Osteocyte (in vitro differentiated cells): ENCODE results near the gene PKD2L2. TPM values are rescaled to one million over a fixed set of nuclear protein-coding genes. Genes with fewer than 3 reads are reported as not detected.

Experiments
- DNase-seq: peaks from one replicate; pipeline ENCODE4 v3.0.0; 2021; ENCODE audit warnings: mixed read lengths; ENCODE audit not compliant: unreplicated experiment; ENCODE audit errors: extremely low spot score
- H3K27ac Mint-ChIP-seq: one replicate; pipeline ENCODE4 v1.8.0; 2021; ENCODE audit warnings: mild to moderate bottlenecking, mixed read lengths; ENCODE audit not compliant: unreplicated experiment
- H3K27me3 Mint-ChIP-seq: one replicate; pipeline ENCODE4 v1.8.0; 2021; ENCODE audit warnings: mixed read lengths; ENCODE audit not compliant: unreplicated experiment
- H3K36me3 Mint-ChIP-seq: one replicate; pipeline ENCODE4 v1.8.0; 2021; ENCODE audit warnings: mixed read lengths; ENCODE audit not compliant: unreplicated experiment
- H3K4me1 Mint-ChIP-seq: one replicate; pipeline ENCODE4 v1.8.0; 2021; ENCODE audit warnings: mixed read lengths; ENCODE audit not compliant: unreplicated experiment
- H3K4me3 Mint-ChIP-seq: one replicate; pipeline ENCODE4 v1.8.0; 2021; ENCODE audit warnings: mild to moderate bottlenecking, moderate library complexity, mixed read lengths; ENCODE audit not compliant: unreplicated experiment
- H3K9me3 Mint-ChIP-seq: one replicate; pipeline ENCODE4 v1.8.0; 2021; ENCODE audit warnings: mixed read lengths; ENCODE audit not compliant: unreplicated experiment
- CTCF ChIP-seq: fragments of 200-600 bp; sonication (generic); IDR thresholded peaks from 2 replicates; pipeline ENCODE4 v1.5.0; 2021; ENCODE audit warnings: antibody characterized with exemption, mild to moderate bottlenecking, moderate library complexity
- total RNA-seq: library from RNA; stranded (reverse); gene quantifications from 2 replicates; pipeline ENCODE4 v1.2.1, GENCODE V29; 2021

Gene PKD2L2
- total RNA-seq, 1 donor from 2014 or later = not detected

- no peak for TF ChIP-seq CTCF
- no peak for DNase-seq
- Mint-ChIP-seq H3K4me1 (peaks cover 21% of the 10 kb centered on the region), H3K27me3 (no peaks in the 10 kb centered on the region), H3K4me3 (no peak overlapping the region), H3K27ac (no peak overlapping the region), H3K9me3 (no peaks in the 10 kb centered on the region), H3K36me3 (peaks cover 3% of the 10 kb centered on the region)
These were observed 100.2 kb downstream of the PKD2L2 start for GRCh38 chr5:137989419-137989818.

Other genes starting within 250 kb of the PKD2L2 start
- 2.2 and 3.1 TPM in 2 replicates for gene KLHL3, start 153.4 kb upstream of the PKD2L2 start, total RNA-seq
- gene HNRNPA0, start 135.1 kb upstream of the PKD2L2 start, total RNA-seq = 43.3 TPM in 2 replicates
- not detected in 2 replicates for gene MYOT, start 21.6 kb upstream of the PKD2L2 start, total RNA-seq
- gene FAM13B, start 143.6 kb downstream of the PKD2L2 start, total RNA-seq = 42.7 and 44.4 TPM in 2 replicates
- not detected in 2 replicates for gene WNT8A, start 194.6 kb downstream of the PKD2L2 start, total RNA-seq
- gene NME5, start 250.0 kb downstream of the PKD2L2 start, total RNA-seq = 1.7 and 2.4 TPM in 2 replicates